HEK293 (cell line): ENCODE measurements around the gene CLIP4.

Experiments
- CTCF ChIA-PET: fragments of 350-600 bp; formaldehyde crosslinking; extraction: SDS; loops from one replicate; lab custom pipeline; 2021; ENCODE audit warnings: antibody characterized with exemption; lab: Yijun Ruan, JAX
- POLR2A ChIA-PET: fragments of 300-600 bp; formaldehyde crosslinking; extraction: SDS; loops from one replicate; lab custom pipeline; 2020; ENCODE audit warnings: antibody characterized with exemption, inconsistent platforms; lab: Yijun Ruan, JAX
- H3K27ac ChIP-seq: fragments of 200-500 bp; sonication (Bioruptor generic); 2 replicates; pipeline ENCODE4 v1.5.1; 2014; ENCODE audit warnings: low read depth, low read length, control low read depth, inconsistent platforms; ENCODE audit errors: extremely low read depth
- H3K36me3 ChIP-seq, 2 experiments: fragments of 200-500 bp in 1 of 2; sonication (Bioruptor generic) in 1 of 2; 1 replicate in 1 of 2; 2 replicates in 1 of 2; pipeline ENCODE4 v1.5.1; 2014 to 2017; ENCODE audit warnings: inconsistent platforms in 2 of 2, low read length in 2 of 2; ENCODE audit not compliant: control insufficient read depth in 2 of 2, insufficient read depth in 1 of 2
- H3K4me1 ChIP-seq: fragments of 200-500 bp; sonication (Bioruptor generic); 2 replicates; pipeline ENCODE4 v1.5.1; 2014; ENCODE audit warnings: mild to moderate bottlenecking, low read length, inconsistent platforms; ENCODE audit not compliant: control insufficient read depth, insufficient read depth
- H3K4me3 ChIP-seq: 2 replicates; pipeline ENCODE4 v1.5.1; 2011; ENCODE audit warnings: low read depth, mild to moderate bottlenecking, control low read depth, low read length, moderate library complexity
- H3K9me3 ChIP-seq: fragments of 200-500 bp; sonication (Bioruptor generic); 2 replicates; pipeline ENCODE4 v1.5.1; 2014; ENCODE audit warnings: low read depth, low read length, inconsistent platforms; ENCODE audit not compliant: control insufficient read depth, insufficient read depth
- GLIS1 ChIP-seq: fragments of 450-650 bp; formaldehyde crosslinking; IDR thresholded peaks from 2 replicates; pipeline ENCODE4 v1.5.1; 2016; ENCODE audit warnings: missing biosample characterization, missing genetic modification characterization
- GLIS2 ChIP-seq: fragments of 450-650 bp; formaldehyde crosslinking; IDR thresholded peaks from 2 replicates; pipeline ENCODE4 v1.5.1; 2016; ENCODE audit warnings: missing biosample characterization, missing genetic modification characterization
- ZBTB20 ChIP-seq: fragments of 450-650 bp; formaldehyde crosslinking; IDR thresholded peaks from 2 replicates; pipeline ENCODE4 v1.5.1; 2016; ENCODE audit warnings: missing biosample characterization, missing genetic modification characterization
- ZNF174 ChIP-seq: fragments of 450-650 bp; formaldehyde crosslinking; IDR thresholded peaks from 2 replicates; pipeline ENCODE4 v1.5.0; 2017; ENCODE audit warnings: missing biosample characterization, mild to moderate bottlenecking, missing genetic modification characterization
- ZNF184 ChIP-seq: fragments of 450-650 bp; IDR thresholded peaks from 2 replicates; pipeline ENCODE4 v1.5.1; 2018; ENCODE audit warnings: missing biosample characterization, mild to moderate bottlenecking, missing genetic modification characterization
- ZNF221 ChIP-seq: fragments of 450-650 bp; formaldehyde crosslinking; IDR thresholded peaks from 2 replicates; pipeline ENCODE4 v1.5.1; 2017; ENCODE audit warnings: missing biosample characterization, missing genetic modification characterization, borderline replicate concordance
- ZNF324 ChIP-seq: fragments of 450-650 bp; formaldehyde crosslinking; IDR thresholded peaks from 2 replicates; pipeline ENCODE4 v1.5.1; 2016; ENCODE audit warnings: missing biosample characterization, missing genetic modification characterization
- ZNF354C ChIP-seq: fragments of 450-650 bp; formaldehyde crosslinking; IDR thresholded peaks from 2 replicates; pipeline ENCODE4 v1.5.1; 2016; ENCODE audit warnings: missing biosample characterization, missing genetic modification characterization, low read depth, borderline replicate concordance
- ZNF510 ChIP-seq: fragments of 450-650 bp; formaldehyde crosslinking; IDR thresholded peaks from 2 replicates; pipeline ENCODE4 v1.5.1; 2018; ENCODE audit warnings: mild to moderate bottlenecking, missing genetic modification characterization, missing biosample characterization; ENCODE audit not compliant: insufficient replicate concordance
- ZNF529 ChIP-seq: fragments of 450-650 bp; formaldehyde crosslinking; IDR thresholded peaks from 2 replicates; pipeline ENCODE4 v1.5.1; 2017; ENCODE audit warnings: missing genetic modification characterization, missing biosample characterization; ENCODE audit not compliant: insufficient replicate concordance
- ZNF624 ChIP-seq: fragments of 450-650 bp; formaldehyde crosslinking; IDR thresholded peaks from 2 replicates; pipeline ENCODE4 v1.5.1; 2017; ENCODE audit warnings: missing biosample characterization, missing genetic modification characterization
- ZNF830 ChIP-seq: fragments of 450-650 bp; IDR thresholded peaks from 2 replicates; pipeline ENCODE4 v1.5.0; 2018; ENCODE audit warnings: missing biosample characterization, missing genetic modification characterization, low read depth, mild to moderate bottlenecking, moderate library complexity
- ZNF843 ChIP-seq: fragments of 450-650 bp; formaldehyde crosslinking; IDR thresholded peaks from 2 replicates; pipeline ENCODE4 v1.5.1; 2016; ENCODE audit warnings: missing biosample characterization, missing genetic modification characterization
- TF ChIP-seq, protein P1 (sequence below): fragments of 450-650 bp; formaldehyde crosslinking; IDR thresholded peaks from 2 replicates; pipeline ENCODE4 v1.5.0; 2017; ENCODE audit warnings: missing biosample characterization, missing genetic modification characterization, borderline replicate concordance
- TF ChIP-seq, protein P2 (sequence below): fragments of 450-650 bp; formaldehyde crosslinking; IDR thresholded peaks from 2 replicates; pipeline ENCODE4 v1.5.1; 2016; ENCODE audit warnings: missing biosample characterization, missing genetic modification characterization
- TF ChIP-seq, protein P3 (sequence below): IDR thresholded peaks from 2 replicates; pipeline ENCODE4 v1.6.1; 2011; ENCODE audit warnings: mild to moderate bottlenecking, low read depth, low read length, borderline replicate concordance
- TF ChIP-seq, protein P4 (sequence below): fragments of 450-650 bp; IDR thresholded peaks from 2 replicates; pipeline ENCODE4 v1.5.1; 2018; ENCODE audit warnings: missing biosample characterization, mild to moderate bottlenecking, missing genetic modification characterization
- TF ChIP-seq, protein P5 (sequence below): fragments of 450-650 bp; formaldehyde crosslinking; IDR thresholded peaks from 2 replicates; pipeline ENCODE4 v1.5.1; 2016; ENCODE audit warnings: missing biosample characterization, missing genetic modification characterization
- TF ChIP-seq, protein P6 (sequence below): fragments of 450-650 bp; formaldehyde crosslinking; IDR thresholded peaks from 2 replicates; pipeline ENCODE4 v1.5.1; 2016; ENCODE audit warnings: missing biosample characterization, missing genetic modification characterization, borderline replicate concordance

CLIP4 gene

DNA sequence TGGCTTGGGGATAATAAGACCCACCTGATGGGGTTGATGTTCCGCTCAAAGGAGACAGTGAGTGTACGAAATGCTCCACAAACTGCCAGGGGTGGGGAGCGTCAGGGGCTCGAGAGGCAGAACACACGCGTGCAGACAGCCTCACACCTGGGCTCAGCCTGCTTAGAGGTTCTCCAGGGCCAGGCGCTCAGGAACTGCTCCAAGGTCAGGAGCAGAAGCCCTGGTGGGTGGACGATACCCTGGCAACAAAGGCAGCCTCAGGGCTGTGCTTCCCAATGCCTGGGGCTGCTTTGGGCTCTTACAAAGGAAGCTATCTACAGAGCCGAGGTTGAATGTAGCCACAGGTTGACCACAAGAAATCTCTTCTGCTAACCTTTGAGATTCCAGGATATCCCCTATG is 114.4 kb downstream of the CLIP4 start (continued):
- TF ChIP-seq, protein P1, sequence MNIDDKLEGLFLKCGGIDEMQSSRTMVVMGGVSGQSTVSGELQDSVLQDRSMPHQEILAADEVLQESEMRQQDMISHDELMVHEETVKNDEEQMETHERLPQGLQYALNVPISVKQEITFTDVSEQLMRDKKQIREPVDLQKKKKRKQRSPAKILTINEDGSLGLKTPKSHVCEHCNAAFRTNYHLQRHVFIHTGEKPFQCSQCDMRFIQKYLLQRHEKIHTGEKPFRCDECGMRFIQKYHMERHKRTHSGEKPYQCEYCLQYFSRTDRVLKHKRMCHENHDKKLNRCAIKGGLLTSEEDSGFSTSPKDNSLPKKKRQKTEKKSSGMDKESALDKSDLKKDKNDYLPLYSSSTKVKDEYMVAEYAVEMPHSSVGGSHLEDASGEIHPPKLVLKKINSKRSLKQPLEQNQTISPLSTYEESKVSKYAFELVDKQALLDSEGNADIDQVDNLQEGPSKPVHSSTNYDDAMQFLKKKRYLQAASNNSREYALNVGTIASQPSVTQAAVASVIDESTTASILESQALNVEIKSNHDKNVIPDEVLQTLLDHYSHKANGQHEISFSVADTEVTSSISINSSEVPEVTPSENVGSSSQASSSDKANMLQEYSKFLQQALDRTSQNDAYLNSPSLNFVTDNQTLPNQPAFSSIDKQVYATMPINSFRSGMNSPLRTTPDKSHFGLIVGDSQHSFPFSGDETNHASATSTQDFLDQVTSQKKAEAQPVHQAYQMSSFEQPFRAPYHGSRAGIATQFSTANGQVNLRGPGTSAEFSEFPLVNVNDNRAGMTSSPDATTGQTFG = no peak
- TF ChIP-seq, protein P2, sequence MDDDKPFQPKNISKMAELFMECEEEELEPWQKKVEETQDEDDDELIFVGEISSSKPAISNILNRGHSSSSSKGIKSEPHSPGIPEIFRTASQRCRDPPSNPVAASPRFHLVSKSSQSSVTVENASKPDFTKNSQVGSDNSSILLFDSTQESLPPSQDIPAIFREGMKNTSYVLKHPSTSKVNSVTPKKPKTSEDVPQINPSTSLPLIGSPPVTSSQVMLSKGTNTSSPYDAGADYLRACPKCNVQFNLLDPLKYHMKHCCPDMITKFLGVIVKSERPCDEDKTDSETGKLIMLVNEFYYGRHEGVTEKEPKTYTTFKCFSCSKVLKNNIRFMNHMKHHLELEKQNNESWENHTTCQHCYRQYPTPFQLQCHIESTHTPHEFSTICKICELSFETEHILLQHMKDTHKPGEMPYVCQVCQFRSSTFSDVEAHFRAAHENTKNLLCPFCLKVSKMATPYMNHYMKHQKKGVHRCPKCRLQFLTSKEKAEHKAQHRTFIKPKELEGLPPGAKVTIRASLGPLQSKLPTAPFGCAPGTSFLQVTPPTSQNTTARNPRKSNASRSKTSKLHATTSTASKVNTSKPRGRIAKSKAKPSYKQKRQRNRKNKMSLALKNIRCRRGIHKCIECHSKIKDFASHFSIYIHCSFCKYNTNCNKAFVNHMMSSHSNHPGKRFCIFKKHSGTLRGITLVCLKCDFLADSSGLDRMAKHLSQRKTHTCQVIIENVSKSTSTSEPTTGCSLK (tag by site-specific recombination) = no peak
- TF ChIP-seq ZNF174 = no peak
- TF ChIP-seq ZNF624 (tag by site-specific recombination) = no peak
- no peak for TF ChIP-seq ZNF354C (tag by site-specific recombination)
- TF ChIP-seq, all 188 proteins: peak for 0

DNA sequence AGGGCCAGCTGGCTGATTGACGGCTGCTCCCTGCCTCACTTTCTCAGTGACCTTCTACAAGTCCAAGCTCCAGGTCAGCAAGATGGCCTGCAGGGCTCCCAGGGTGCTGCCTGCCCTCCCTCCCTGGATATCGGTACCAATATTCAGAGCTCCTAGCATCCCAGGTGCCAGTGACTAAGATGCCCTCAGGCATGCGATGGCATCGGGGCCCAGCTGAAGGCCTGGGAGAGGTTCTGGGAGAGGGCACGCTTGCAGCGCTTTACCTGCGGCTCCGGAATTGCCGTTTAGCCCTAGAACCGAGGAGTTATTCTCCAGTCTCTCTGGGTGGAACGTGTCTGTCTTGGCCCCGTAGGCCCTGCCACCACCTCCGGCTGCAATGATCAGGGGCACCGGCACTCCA is 116.8 kb downstream of the CLIP4 start:
- CTCF ChIA-PET = no interaction called here
- TF ChIP-seq GLIS2 (tag by site-specific recombination) (no peak), ZBTB20 (no peak), ZNF324 (tag by site-specific recombination) (no peak), ZNF843 (tag by site-specific recombination) (no peak), ZNF529 (tag by site-specific recombination) (no peak), ZNF510 (tag by site-specific recombination) (no peak), ZNF184 (tag by site-specific recombination) (no peak), ZNF221 (tag by site-specific recombination) (no peak), GLIS1 (tag by site-specific recombination) (no peak), ZNF830 (tag by site-specific recombination) (no peak)
- TF ChIP-seq, protein P3, sequence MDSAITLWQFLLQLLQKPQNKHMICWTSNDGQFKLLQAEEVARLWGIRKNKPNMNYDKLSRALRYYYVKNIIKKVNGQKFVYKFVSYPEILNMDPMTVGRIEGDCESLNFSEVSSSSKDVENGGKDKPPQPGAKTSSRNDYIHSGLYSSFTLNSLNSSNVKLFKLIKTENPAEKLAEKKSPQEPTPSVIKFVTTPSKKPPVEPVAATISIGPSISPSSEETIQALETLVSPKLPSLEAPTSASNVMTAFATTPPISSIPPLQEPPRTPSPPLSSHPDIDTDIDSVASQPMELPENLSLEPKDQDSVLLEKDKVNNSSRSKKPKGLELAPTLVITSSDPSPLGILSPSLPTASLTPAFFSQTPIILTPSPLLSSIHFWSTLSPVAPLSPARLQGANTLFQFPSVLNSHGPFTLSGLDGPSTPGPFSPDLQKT = no peak
- TF ChIP-seq, protein P4, sequence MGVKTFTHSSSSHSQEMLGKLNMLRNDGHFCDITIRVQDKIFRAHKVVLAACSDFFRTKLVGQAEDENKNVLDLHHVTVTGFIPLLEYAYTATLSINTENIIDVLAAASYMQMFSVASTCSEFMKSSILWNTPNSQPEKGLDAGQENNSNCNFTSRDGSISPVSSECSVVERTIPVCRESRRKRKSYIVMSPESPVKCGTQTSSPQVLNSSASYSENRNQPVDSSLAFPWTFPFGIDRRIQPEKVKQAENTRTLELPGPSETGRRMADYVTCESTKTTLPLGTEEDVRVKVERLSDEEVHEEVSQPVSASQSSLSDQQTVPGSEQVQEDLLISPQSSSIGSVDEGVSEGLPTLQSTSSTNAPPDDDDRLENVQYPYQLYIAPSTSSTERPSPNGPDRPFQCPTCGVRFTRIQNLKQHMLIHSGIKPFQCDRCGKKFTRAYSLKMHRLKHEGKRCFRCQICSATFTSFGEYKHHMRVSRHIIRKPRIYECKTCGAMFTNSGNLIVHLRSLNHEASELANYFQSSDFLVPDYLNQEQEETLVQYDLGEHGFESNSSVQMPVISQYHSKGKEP (tag by site-specific recombination) = no peak
- TF ChIP-seq, protein P5, sequence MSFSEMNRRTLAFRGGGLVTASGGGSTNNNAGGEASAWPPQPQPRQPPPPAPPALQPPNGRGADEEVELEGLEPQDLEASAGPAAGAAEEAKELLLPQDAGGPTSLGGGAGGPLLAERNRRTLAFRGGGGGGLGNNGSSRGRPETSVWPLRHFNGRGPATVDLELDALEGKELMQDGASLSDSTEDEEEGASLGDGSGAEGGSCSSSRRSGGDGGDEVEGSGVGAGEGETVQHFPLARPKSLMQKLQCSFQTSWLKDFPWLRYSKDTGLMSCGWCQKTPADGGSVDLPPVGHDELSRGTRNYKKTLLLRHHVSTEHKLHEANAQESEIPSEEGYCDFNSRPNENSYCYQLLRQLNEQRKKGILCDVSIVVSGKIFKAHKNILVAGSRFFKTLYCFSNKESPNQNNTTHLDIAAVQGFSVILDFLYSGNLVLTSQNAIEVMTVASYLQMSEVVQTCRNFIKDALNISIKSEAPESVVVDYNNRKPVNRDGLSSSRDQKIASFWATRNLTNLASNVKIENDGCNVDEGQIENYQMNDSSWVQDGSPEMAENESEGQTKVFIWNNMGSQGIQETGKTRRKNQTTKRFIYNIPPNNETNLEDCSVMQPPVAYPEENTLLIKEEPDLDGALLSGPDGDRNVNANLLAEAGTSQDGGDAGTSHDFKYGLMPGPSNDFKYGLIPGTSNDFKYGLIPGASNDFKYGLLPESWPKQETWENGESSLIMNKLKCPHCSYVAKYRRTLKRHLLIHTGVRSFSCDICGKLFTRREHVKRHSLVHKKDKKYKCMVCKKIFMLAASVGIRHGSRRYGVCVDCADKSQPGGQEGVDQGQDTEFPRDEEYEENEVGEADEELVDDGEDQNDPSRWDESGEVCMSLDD = no peak
- TF ChIP-seq, protein P6, sequence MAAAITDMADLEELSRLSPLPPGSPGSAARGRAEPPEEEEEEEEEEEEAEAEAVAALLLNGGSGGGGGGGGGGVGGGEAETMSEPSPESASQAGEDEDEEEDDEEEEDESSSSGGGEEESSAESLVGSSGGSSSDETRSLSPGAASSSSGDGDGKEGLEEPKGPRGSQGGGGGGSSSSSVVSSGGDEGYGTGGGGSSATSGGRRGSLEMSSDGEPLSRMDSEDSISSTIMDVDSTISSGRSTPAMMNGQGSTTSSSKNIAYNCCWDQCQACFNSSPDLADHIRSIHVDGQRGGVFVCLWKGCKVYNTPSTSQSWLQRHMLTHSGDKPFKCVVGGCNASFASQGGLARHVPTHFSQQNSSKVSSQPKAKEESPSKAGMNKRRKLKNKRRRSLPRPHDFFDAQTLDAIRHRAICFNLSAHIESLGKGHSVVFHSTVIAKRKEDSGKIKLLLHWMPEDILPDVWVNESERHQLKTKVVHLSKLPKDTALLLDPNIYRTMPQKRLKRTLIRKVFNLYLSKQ (tag by site-specific recombination) = no peak
- Histone ChIP-seq H3K36me3 (no peaks in the 10 kb centered on the region), H3K27ac (no peak overlapping the region), H3K4me3 (no peak overlapping the region), H3K4me1 (no peaks in the 10 kb centered on the region), H3K9me3 (no peaks in the 10 kb centered on the region)
- POLR2A ChIA-PET = no interaction called here
